HepG2 (cell line): ENCODE measurements around the gene WSCD2. TPM values are rescaled to one million over a fixed set of nuclear protein-coding genes. Genes with fewer than 3 reads are reported as not detected.

Source experiments
- ATAC-seq: fragments of 200-7000 bp; cut with Tn5 transposase; 3 replicates; pipeline ENCODE4 v1.9.1; 2020; ENCODE audit warnings: mild to moderate bottlenecking, moderate library complexity
- BruUV-seq: library from RNA; stranded (reverse); fragments of 400-500 nt; replicated peaks from 2 replicates; lab custom pipeline; 2021; lab: Mats Ljungman, UMichigan
- CTCF ChIA-PET: fragments of 300-600 bp; formaldehyde crosslinking; extraction: SDS; loops from one replicate; lab custom pipeline; 2021; ENCODE audit warnings: low total read pairs, inconsistent platforms, low intra/inter-chr PET ratio; lab: Yijun Ruan, JAX
- POLR2A ChIA-PET: fragments of 350-600 bp; sonication (Branson Sonifier 250); formaldehyde crosslinking; loops from one replicate; lab custom pipeline; 2020; ENCODE audit warnings: antibody characterized with exemption, inconsistent platforms; lab: Yijun Ruan, JAX
- DNase-seq: peaks from one replicate; pipeline ENCODE4 v3.0.0-alpha.2; 2015; ENCODE audit warnings: low spot score
- FAIRE-seq: peaks from 3 replicates; lab custom pipeline; 2011; peaks lifted over from hg19 to GRCh38; lab: Jason Lieb, UNC
- H2AFZ ChIP-seq: one replicate; pipeline ENCODE4 v1.6.1; 2011; ENCODE audit warnings: low read length, inconsistent platforms
- H3K27ac ChIP-seq: fragments of 300-600 bp; 3 replicates; pipeline ENCODE4 v1.8.0; 2011; ENCODE audit warnings: mixed run types, mild to moderate bottlenecking, mixed read lengths, low read length, inconsistent platforms; ENCODE audit not compliant: insufficient read depth; ENCODE audit errors: extremely low read length
- H3K27me3 ChIP-seq, 2 experiments: fragments of 200-600 bp in 1 of 2; 2 replicates in 1 of 2; 3 replicates in 1 of 2; pipeline versions ENCODE4 v1.6.0 to v1.8.0; 2011; ENCODE audit warnings: low read length in 2 of 2, mild to moderate bottlenecking in 2 of 2, moderate library complexity in 2 of 2, inconsistent platforms in 1 of 2; ENCODE audit not compliant: insufficient read depth in 2 of 2, control insufficient read depth in 1 of 2
- H3K36me3 ChIP-seq, 2 experiments: fragments of 200-600 bp in 1 of 2; replicated peaks in 1 of 2; 2 replicates in 1 of 2; 3 replicates in 1 of 2; pipeline versions ENCODE4 v1.5.1 to v1.8.0; 2011; ENCODE audit warnings: low read length in 2 of 2, inconsistent platforms in 1 of 2; ENCODE audit not compliant: insufficient read depth in 2 of 2, control insufficient read depth in 1 of 2
- H3K4me1 ChIP-seq: 2 replicates; pipeline ENCODE4 v1.5.1; 2012; ENCODE audit warnings: low read length, inconsistent platforms; ENCODE audit not compliant: insufficient read depth
- H3K4me2 ChIP-seq: 2 replicates; pipeline ENCODE4 v1.6.0; 2011; ENCODE audit warnings: low read depth, low read length, inconsistent platforms
- H3K4me3 ChIP-seq, 3 experiments: fragments of 200-600 bp in 1 of 3; sonication (generic), shearing (Covaris generic) in 1 of 3; replicated peaks in 1 of 3; 2 replicates each; pipeline ENCODE4 v1.5.1; 2011 to 2016; ENCODE audit warnings: low read length in 3 of 3, inconsistent platforms in 2 of 3, low read depth in 2 of 3, mild to moderate bottlenecking in 2 of 3, control low read depth in 1 of 3, mixed read lengths in 1 of 3; ENCODE audit not compliant: insufficient read depth in 1 of 3
- H3K79me2 ChIP-seq: one replicate; pipeline ENCODE4 v1.6.1; 2011; ENCODE audit warnings: low read length, inconsistent platforms; ENCODE audit not compliant: insufficient read depth
- H3K9ac ChIP-seq: 2 replicates; pipeline ENCODE4 v1.6.0; 2011; ENCODE audit warnings: mild to moderate bottlenecking, low read depth, low read length, inconsistent platforms; ENCODE audit not compliant: insufficient read depth
- H3K9me3 ChIP-seq: 2 replicates; pipeline ENCODE4 v1.5.1; 2012; ENCODE audit warnings: mild to moderate bottlenecking, low read length
- H4K20me1 ChIP-seq: 2 replicates; pipeline ENCODE4 v1.6.0; 2011; ENCODE audit warnings: inconsistent platforms, mild to moderate bottlenecking, low read length, moderate library complexity; ENCODE audit not compliant: insufficient read depth
- ATF2 ChIP-seq: sonication (generic); formaldehyde crosslinking; IDR thresholded peaks from 2 replicates; pipeline ENCODE4 v1.4.0; 2020; ENCODE audit warnings: missing genetic modification reagents
- BRD4 ChIP-seq: sonication (generic); formaldehyde crosslinking; IDR thresholded peaks from 2 replicates; pipeline ENCODE4 v1.4.0; 2020; ENCODE audit warnings: missing genetic modification reagents
- EED ChIP-seq: sonication (generic); formaldehyde crosslinking; IDR thresholded peaks from 2 replicates; pipeline ENCODE4 v1.5.0; 2020; ENCODE audit warnings: mild to moderate bottlenecking, missing genetic modification reagents
- KDM2A ChIP-seq: sonication (generic); formaldehyde crosslinking; IDR thresholded peaks from 2 replicates; pipeline ENCODE4 v1.4.0; 2020; ENCODE audit warnings: low read depth, missing genetic modification reagents, borderline replicate concordance
- MEIS1 ChIP-seq: sonication (generic); formaldehyde crosslinking; IDR thresholded peaks from 2 replicates; pipeline ENCODE4 v1.9.0; 2021; ENCODE audit warnings: mild to moderate bottlenecking, missing genetic modification reagents, moderate library complexity, borderline replicate concordance
- NFRKB ChIP-seq: fragments of 450-650 bp; IDR thresholded peaks from 2 replicates; pipeline ENCODE4 v1.6.1; 2017
- POGZ ChIP-seq: sonication (generic); formaldehyde crosslinking; IDR thresholded peaks from 2 replicates; pipeline ENCODE4 v1.4.0; 2020; ENCODE audit warnings: mild to moderate bottlenecking, missing genetic modification reagents
- SUZ12 ChIP-seq: fragments of 150-350 bp; IDR thresholded peaks from 2 replicates; pipeline ENCODE4 v1.6.1; 2014; ENCODE audit warnings: low read depth, low read length
- TBL1XR1 ChIP-seq: fragments of 150-350 bp; IDR thresholded peaks from 2 replicates; pipeline ENCODE4 v1.6.1; 2014; ENCODE audit warnings: borderline replicate concordance, low read length; ENCODE audit not compliant: partially characterized antibody
- ZBTB26 ChIP-seq: IDR thresholded peaks from 2 replicates; pipeline ENCODE4 v1.6.1; 2016; ENCODE audit warnings: missing compliant biosample characterization, missing genetic modification reagents, borderline replicate concordance
- ZNF264 ChIP-seq: sonication (generic); formaldehyde crosslinking; IDR thresholded peaks from 2 replicates; pipeline ENCODE4 v1.4.0; 2020; ENCODE audit warnings: missing genetic modification reagents
- ZNF33A ChIP-seq: sonication (generic); formaldehyde crosslinking; IDR thresholded peaks from 2 replicates; pipeline ENCODE4 v1.5.1; 2020; ENCODE audit warnings: missing genetic modification reagents, mild to moderate bottlenecking, moderate library complexity, borderline replicate concordance
- ZNF33B ChIP-seq: sonication (generic); formaldehyde crosslinking; IDR thresholded peaks from 2 replicates; pipeline ENCODE4 v1.5.1; 2020; ENCODE audit warnings: mild to moderate bottlenecking, missing genetic modification reagents
- ZNF468 ChIP-seq: sonication (generic); formaldehyde crosslinking; IDR thresholded peaks from 2 replicates; pipeline ENCODE4 v1.8.0; 2022; ENCODE audit warnings: mild to moderate bottlenecking, moderate library complexity, missing genetic modification reagents
- ZNF7 ChIP-seq: IDR thresholded peaks from 2 replicates; pipeline ENCODE4 v1.6.1; 2016; ENCODE audit warnings: missing biosample characterization, missing genetic modification reagents
- ZNF724P ChIP-seq: sonication (generic); formaldehyde crosslinking; IDR thresholded peaks from 2 replicates; pipeline ENCODE4 v1.8.0; 2022; ENCODE audit warnings: missing genetic modification reagents, borderline replicate concordance
- ZNF782 ChIP-seq: sonication (generic); formaldehyde crosslinking; IDR thresholded peaks from 2 replicates; pipeline ENCODE4 v1.4.0; 2020; ENCODE audit warnings: missing genetic modification reagents, mild to moderate bottlenecking, borderline replicate concordance
- WGBS: methylation state at CpG from one replicate; pipeline ENCODE4 v1.1.6; 2017; ENCODE audit warnings: low lambda C conversion rate; 5-methylcytosine and 5-hydroxymethylcytosine counted together
- in situ Hi-C: cut with HindIII; loops from 2 replicates; pipeline ENCODE4 v1.10.0; 2017; ENCODE audit warnings: low pct_unique_long_range_greater_than_20kb; ENCODE audit not compliant: extremely low pct_ligation_motif_present
- intact Hi-C: fragments of 100-400 bp; cut with micrococcal nuclease; formaldehyde crosslinking; loops from one replicate; pipeline ENCODE4 v1.10.0; 2022; ENCODE audit not compliant: unreplicated experiment
- polyA plus RNA-seq, 8 experiments: library from polyadenylated mRNA; depleted of rRNA in 3 of 8; stranded (reverse) in 7 of 8; unstranded in 1 of 8; fragments of >200 nt; fragmentation: Illumina TruSeq in 4 of 8; extraction: Trizol in 4 of 8; gene quantifications; 2 replicates each; pipeline versions ENCODE4 v1.2.1 to v1.2.3, GENCODE V29; 2011 to 2016; ENCODE audit warnings: low read depth in 4 of 8, missing spikeins in 1 of 8, mixed read lengths in 1 of 8; ENCODE audit not compliant: insufficient read depth in 1 of 8
- total RNA-seq, 5 experiments: library from RNA; depleted of rRNA; stranded (reverse); fragments of >200 nt; fragmentation: Illumina TruSeq; extraction: Trizol; gene quantifications; 2 replicates each; pipeline ENCODE4 v1.2.3, GENCODE V29; 2016; ENCODE audit warnings: low read depth in 1 of 5
- TF ChIP-seq, protein P1 (sequence below): sonication (generic); formaldehyde crosslinking; IDR thresholded peaks from 2 replicates; pipeline ENCODE4 v1.4.0; 2020; ENCODE audit warnings: missing genetic modification reagents

WSCD2 gene
- total and polyA plus RNA-seq, 2 of the 13 experiments (the other 11 are each of a cell fraction or from before 2014, with no cell fraction given) = not detected

DNA sequence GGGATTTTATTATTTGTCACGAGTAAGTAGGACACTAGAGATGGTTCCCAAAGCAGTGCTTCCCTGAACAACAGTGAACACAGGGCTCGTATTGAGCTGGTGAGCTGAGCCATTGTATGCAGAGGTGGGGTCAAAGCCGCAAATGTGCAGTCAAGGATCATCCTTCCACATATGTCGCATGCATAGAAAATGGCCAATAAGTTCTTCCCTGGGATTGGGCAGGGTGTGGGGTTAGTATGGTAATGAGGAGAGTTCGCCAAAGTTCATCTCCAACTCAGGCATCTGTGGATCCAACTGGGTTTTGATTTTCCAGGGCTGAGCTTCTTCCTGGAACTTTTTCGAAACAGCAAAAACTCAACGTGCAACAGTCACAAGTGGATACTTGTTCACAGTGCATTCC, 123.4 kb downstream of the WSCD2 start:
- ChIA-PET POLR2A (no interaction called here), CTCF (no interaction called here)
- H3K9me3 ChIP-seq = no peaks in the 10 kb centered on the region
- intact Hi-C loops = no loop called here
- no peaks in the 10 kb centered on the region for H3K79me2 ChIP-seq
- FAIRE-seq (no peak), DNase-seq (no peak), ATAC-seq (no peak)
- no peaks in the 10 kb centered on the region for H4K20me1 ChIP-seq
- 9% methylated on average over 7 of the region's 7 CpGs for WGBS
- H2AFZ ChIP-seq = no peak overlapping the region
- H3K9ac ChIP-seq = no peak overlapping the region
- H3K27ac ChIP-seq = no peak overlapping the region
- no peaks in the 10 kb centered on the region for H3K36me3 ChIP-seq
- H3K4me2 ChIP-seq = no peak overlapping the region
- H3K4me1 ChIP-seq = no peaks in the 10 kb centered on the region
- BruUV-seq = no TSS peak
- no peak for TF ChIP-seq EED (CRISPR knock-in tag)
- TF ChIP-seq KDM2A (CRISPR knock-in tag) = no peak
- TF ChIP-seq ZBTB26 (CRISPR knock-in tag) = no peak
- no peak for TF ChIP-seq ZNF7 (CRISPR knock-in tag)
- TF ChIP-seq ZNF724P (CRISPR knock-in tag) = no peak
- no peak for TF ChIP-seq ZNF264 (CRISPR knock-in tag)
- no peak for TF ChIP-seq SUZ12
- no peak for TF ChIP-seq BRD4 (CRISPR knock-in tag)
- TF ChIP-seq ZNF33A (CRISPR knock-in tag) = no peak
- in situ Hi-C loops = no loop called here
- H3K27me3 ChIP-seq = peaks cover 1 to 18% of the 10 kb centered on the region in 2 experiments; a peak in 4 of 5 replicates
- no peak overlapping the region for H3K4me3 ChIP-seq

- H3K4me1 ChIP-seq = no peaks in the 10 kb centered on the region
- no peak for FAIRE-seq
- ChIA-PET CTCF (no interaction called here), POLR2A (no interaction called here)
- in situ Hi-C loops (no loop called here), intact Hi-C loops (no loop called here)
- H3K9me3 ChIP-seq = no peaks in the 10 kb centered on the region
- no peak for ATAC-seq
- no peak overlapping the region for H3K4me2 ChIP-seq
- no peak overlapping the region for H3K9ac ChIP-seq
- no peak overlapping the region for H3K4me3 ChIP-seq
- peaks cover 1 to 18% of the 10 kb centered on the region in 2 experiments; a peak in 4 of 5 replicates for H3K27me3 ChIP-seq
- no peaks in the 10 kb centered on the region for H4K20me1 ChIP-seq
- no peaks in the 10 kb centered on the region for H3K36me3 ChIP-seq
- H3K79me2 ChIP-seq = no peaks in the 10 kb centered on the region
- BruUV-seq = no TSS peak
- WGBS = 0% methylated on average over 4 of the region's 4 CpGs
- no peak overlapping the region for H3K27ac ChIP-seq
- no peak for DNase-seq
- no peak overlapping the region for H2AFZ ChIP-seq
- TF ChIP-seq MEIS1 (CRISPR knock-in tag) (no peak), ZNF33B (CRISPR knock-in tag) (no peak), NFRKB (no peak), ATF2 (no peak), TBL1XR1 (no peak), ZNF782 (no peak), POGZ (CRISPR knock-in tag) (no peak), ZNF468 (CRISPR knock-in tag) (no peak)
- TF ChIP-seq, protein P1, sequence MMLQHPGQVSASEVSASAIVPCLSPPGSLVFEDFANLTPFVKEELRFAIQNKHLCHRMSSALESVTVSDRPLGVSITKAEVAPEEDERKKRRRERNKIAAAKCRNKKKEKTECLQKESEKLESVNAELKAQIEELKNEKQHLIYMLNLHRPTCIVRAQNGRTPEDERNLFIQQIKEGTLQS (CRISPR knock-in tag) = no peak
Observed at GRCh38 chr12:108253540-108253939, 124.5 kb downstream of the WSCD2 start.
